Adipocyte (in vitro differentiated cells): ENCODE results near the gene C17orf58.

ENCODE experiments used
- DNase-seq: peaks from one replicate; pipeline ENCODE4 v3.0.0-alpha.2; 2015; ENCODE audit warnings: low read depth
- H3K27me3 ChIP-seq: replicated peaks from 2 replicates; pipeline ENCODE4 v1.7.0; 2013; ENCODE audit warnings: mild to moderate bottlenecking, low read length, moderate library complexity; ENCODE audit not compliant: control insufficient read depth, insufficient read depth
- H3K36me3 ChIP-seq: 2 replicates; pipeline ENCODE4 v1.7.0; 2013; ENCODE audit warnings: low read length, mild to moderate bottlenecking, moderate library complexity; ENCODE audit not compliant: control insufficient read depth, insufficient read depth, severe bottlenecking
- H3K4me1 ChIP-seq: 2 replicates; pipeline ENCODE4 v1.7.0; 2013; ENCODE audit warnings: mild to moderate bottlenecking, low read length, moderate library complexity; ENCODE audit not compliant: control insufficient read depth, insufficient read depth
- H3K4me3 ChIP-seq: 2 replicates; pipeline ENCODE4 v1.7.0; 2013; ENCODE audit warnings: mild to moderate bottlenecking, low read length, moderate library complexity
- H3K9ac ChIP-seq: 2 replicates; pipeline ENCODE4 v1.7.0; 2013; ENCODE audit warnings: mild to moderate bottlenecking, low read length, moderate library complexity
- H3K9me3 ChIP-seq: 2 replicates; pipeline ENCODE4 v1.7.0; 2013; ENCODE audit warnings: mild to moderate bottlenecking, low read length, moderate library complexity; ENCODE audit not compliant: control insufficient read depth

C17orf58 gene

DNA sequence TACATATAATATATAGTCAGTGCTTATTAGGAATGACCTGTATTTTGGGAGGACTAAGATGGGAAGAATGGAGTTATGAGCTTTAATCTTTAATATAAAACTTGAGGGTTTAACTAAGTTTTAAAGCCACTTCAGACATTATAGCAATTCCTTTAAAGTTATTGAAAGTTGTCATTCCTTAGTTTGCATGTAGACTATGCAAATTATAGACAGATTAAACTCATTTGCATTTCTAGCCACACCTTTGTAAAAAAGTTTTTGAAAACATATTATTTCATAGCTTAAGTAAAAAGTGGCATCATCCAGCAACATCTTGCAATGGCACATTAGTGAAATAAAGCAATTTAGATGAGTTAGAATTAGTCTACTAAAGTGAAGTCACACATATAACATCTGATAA is 49.8 kb downstream of the C17orf58 start:
- no peak for DNase-seq
- H3K36me3 ChIP-seq = peaks cover 89% of the 10 kb centered on the region

DNA sequence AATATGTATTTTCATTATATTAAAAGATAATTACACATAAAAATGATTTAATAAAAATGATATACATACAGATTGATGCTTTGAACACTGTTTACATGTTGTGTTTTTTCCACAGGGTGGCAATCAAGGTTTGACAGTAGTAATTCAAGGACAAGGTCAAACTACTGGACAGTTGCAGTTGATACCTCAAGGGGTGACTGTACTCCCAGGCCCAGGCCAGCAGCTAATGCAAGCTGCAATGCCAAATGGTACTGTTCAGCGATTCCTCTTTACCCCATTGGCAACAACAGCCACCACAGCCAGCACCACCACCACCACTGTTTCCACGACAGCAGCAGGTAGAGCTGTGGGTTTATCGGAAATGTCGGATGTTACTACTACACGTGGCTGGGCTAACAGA is 52.2 kb downstream of the C17orf58 start:
- no peak for DNase-seq
- Histone ChIP-seq H3K9me3 (no peaks in the 10 kb centered on the region), H3K4me1 (no peaks in the 10 kb centered on the region), H3K9ac (no peak overlapping the region), H3K27me3 (no peaks in the 10 kb centered on the region), H3K36me3 (peaks cover 94% of the 10 kb centered on the region), H3K4me3 (no peak overlapping the region)

More for the DNA sequence above, 49.8 kb downstream of the C17orf58 start:
- Histone ChIP-seq H3K9me3 (no peaks in the 10 kb centered on the region), H3K27me3 (no peaks in the 10 kb centered on the region), H3K4me3 (no peak overlapping the region), H3K9ac (no peak overlapping the region), H3K4me1 (no peaks in the 10 kb centered on the region)

DNA sequence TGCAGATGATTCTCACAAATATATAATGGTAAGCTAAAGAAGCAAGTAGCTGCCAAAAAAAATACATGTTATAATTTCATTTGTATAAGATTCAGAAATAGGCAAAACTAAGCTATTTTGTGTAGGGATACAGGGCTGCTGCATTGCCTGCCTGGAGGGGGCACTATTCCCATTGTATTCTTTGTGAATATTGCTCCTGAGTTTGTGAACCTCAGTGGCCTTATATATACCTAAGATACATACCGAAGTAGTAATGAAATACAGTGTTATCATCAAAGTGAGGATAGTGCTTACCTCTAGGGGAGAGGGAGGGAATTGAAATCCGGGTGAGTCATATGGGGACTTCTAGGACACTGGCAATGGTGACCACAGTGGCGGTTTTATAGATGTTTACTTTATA is 53.5 kb downstream of the C17orf58 start:
- Histone ChIP-seq H3K27me3 (no peaks in the 10 kb centered on the region), H3K4me3 (no peak overlapping the region), H3K9ac (no peak overlapping the region), H3K36me3 (peaks cover 92% of the 10 kb centered on the region), H3K9me3 (no peaks in the 10 kb centered on the region), H3K4me1 (no peaks in the 10 kb centered on the region)
- DNase-seq = peak; percentile 7
